Fibroblast of skin of scalp (primary cell): Measurements from ENCODE around the gene CXCR6.

ENCODE experiments used
- DNase-seq: peaks from one replicate; pipeline ENCODE4 v3.0.0-alpha.2; 2013

The CXCR6 gene

GRCh38 chr3:45922950-45923590 is 20.2 kb upstream of the CXCR6 start:
- DNase-seq, result no peak

GRCh38 chr3:45923755-45924154 is 19.5 kb upstream of the CXCR6 start:
- peak; percentile 46 for DNase-seq

- peak; percentile 58 for DNase-seq
Measured at GRCh38 chr3:45927881-45928280, 15.4 kb upstream of the CXCR6 start.

GRCh38 chr3:45929042-45929679 is 14.1 kb upstream of the CXCR6 start:
- DNase-seq, result peak; percentile 38

GRCh38 chr3:45931496-45931895 is 11.8 kb upstream of the CXCR6 start:
- DNase-seq, result no peak

DNA sequence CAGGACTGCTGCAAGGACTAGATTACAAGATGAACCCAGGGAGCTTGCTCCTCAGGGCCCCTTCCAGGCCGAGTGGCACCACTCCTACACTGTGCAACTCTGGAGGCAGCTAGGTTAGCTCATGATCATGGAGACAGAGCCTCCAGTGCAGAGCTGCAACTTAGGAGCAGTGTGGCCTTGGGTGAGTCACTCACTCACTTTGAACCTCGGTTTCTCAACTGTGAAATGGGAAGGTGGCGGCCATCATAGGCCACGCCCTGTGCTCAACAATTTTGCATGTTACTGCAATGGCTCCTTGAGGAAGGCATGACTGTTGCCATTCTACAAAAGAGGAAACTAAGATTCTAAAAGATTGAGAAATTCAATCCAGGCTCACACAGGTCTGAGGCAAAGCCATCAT is 11.2 kb upstream of the CXCR6 start:
- DNase-seq, result no peak

- DNase-seq, result no peak
Measured at GRCh38 chr3:45933591-45933990, 9.7 kb upstream of the CXCR6 start.

DNA sequence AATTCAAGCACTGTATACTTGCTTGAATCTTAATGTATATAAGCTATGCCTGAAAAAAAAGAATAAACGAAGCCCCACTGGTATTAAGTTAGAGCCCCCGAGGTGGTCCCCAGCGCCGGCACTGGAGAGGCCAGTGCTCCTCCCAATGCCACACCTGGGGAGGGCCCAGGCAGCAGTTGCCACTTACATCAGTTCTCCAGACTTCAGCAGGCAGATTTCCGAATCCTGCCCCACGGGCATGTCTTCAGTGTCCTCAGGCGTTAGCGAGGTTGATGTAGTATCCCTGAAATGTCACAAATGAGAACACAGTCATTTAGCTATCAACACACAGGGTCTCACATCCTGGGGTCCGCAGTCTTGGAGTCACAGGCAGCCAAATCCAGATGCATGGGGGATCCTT is 7.0 kb upstream of the CXCR6 start:
- no peak for DNase-seq

DNA sequence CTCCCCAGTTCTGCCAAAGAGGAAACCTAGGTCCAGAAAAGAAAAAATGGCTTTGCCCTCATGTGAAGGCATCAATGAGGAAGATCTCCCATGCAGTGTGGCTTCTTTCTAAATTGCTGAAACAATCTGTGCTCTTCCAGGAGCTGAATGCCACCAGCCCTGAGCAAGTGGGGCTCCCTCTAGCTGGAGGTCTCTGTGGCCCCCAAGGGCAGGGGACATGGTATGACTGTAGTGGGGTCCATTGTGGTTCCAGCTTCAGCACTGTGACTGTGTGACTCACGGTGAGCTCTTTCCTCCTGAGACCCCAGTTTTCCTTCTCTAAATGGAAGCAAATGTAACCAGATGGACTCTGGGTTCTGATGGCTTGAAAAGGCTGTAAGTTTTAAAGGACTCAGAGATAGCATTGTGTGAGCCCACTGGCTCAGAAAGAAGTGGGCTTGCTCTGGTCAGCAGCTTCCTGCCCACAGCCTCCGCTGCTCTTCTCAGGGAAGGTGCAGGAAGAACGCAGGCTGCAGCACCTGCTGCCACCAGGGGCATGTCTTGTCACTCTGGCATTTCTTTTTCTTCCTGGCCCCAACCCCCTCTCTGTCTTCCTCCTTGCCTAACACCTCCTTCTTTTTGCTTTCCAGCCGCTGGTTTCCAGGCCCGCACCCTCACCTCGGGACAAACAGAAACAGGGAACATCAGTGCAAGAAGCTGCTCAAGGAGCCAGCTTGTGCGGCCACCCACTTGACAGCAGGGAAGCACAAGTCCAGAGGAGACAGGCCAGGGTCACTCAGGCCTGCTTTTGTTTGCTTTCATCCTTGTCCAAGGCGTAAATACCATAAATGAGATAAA is 5.8 kb upstream of the CXCR6 start:
- no peak for DNase-seq

- DNase-seq, result no peak
Measured at GRCh38 chr3:45938043-45938435, 5.2 kb upstream of the CXCR6 start.

DNA sequence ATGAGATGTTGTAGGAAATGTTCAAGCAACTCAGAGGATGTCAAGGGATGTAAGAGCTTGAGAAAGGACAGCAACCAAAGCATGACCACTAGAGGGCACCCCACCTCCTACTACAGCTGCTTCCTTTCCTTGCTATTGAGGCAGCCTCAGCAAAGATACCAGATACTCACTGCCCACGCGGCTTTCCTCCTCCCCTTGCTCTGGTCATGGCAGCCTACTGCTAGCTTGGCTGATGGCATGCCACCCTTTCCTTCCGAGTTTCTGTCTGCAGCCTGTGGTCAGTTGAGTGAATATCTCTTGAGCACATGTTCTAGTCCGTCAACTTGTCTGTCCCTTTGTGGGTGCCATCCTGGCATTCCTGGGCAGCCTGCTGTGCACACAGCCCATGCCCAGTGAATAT is 4.4 kb upstream of the CXCR6 start:
- peak; percentile 85 for DNase-seq

GRCh38 chr3:45939341-45939771 is 3.9 kb upstream of the CXCR6 start:
- DNase-seq, result no peak

DNA sequence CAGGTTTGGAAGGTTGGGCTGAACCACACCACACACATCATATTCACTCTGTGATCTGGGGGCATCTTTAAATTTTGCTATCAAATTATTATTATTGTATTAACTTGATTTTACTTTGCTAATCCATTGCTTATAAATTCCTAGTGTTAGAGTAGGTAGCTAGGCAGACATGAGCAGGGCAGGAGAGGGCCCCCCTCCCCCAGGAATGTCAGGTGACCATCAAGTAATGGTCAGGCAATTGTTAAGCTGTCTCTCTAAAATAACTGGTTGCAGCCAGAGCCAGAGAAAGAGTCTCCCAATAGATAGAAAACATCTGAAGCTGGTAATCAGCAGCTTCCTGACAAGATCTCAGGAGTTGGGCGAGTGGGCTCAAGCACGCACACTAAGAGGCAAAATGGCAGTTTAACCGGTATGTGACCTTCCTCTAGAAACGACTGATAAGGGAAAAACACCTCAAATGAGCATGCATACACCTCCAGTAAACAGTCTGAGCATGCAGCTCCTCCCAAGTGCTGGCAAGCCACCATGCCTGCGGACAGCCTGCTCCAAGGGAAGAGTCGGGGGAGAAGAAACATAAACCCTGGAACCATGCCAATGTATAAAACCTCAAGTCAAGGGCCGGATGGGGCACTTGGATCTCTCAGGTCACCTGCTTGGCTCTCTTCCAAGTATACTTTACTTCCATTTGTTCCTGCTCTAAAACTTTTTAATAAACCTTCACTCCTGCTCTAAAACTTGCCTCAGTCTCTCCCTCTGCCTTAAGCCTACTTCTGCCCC is 3.1 kb upstream of the CXCR6 start:
- no peak for DNase-seq

GRCh38 chr3:45940781-45941365 is 2.4 kb upstream of the CXCR6 start:
- DNase-seq, result no peak

GRCh38 chr3:45942051-45942825 is 1.0 kb upstream of the CXCR6 start:
- no peak for DNase-seq

DNA sequence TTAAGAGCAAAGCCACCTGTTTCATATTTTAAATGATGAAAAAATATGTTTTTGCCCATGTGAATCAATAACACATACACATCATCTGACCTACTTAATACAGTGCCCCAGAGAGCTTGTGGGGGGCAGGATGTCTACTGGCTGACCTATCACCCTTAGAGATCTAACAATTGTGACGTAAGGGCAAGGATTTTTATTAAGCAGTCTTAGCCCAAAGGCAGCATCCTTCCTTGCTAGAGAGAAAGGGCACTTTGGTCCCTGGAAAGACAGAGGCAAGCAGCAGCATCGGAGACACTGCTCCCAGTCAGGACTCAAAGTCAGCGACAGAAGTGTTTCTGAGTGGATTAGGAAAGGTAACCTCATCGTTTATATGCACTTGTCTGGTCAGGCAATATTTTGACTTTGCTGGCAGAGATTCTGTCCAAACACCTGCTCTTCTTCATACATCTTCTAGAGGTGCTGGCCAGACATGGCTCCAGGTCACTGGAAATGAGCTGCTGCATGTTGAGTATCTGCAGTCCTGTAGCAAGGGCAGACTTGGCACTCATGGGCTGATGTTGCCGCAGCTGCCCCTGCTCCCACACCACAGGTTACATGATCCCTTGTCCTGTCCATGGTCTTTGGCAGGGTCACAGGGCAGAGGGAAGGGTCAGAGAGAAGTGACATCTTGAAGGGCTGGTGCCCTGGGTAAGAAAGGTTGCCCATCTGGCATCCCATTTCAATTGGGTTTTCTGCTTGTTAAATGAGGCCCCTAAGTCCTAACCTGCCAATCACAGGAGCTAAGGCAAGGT is 1.8 kb downstream of the CXCR6 start:
- no peak for DNase-seq

DNA sequence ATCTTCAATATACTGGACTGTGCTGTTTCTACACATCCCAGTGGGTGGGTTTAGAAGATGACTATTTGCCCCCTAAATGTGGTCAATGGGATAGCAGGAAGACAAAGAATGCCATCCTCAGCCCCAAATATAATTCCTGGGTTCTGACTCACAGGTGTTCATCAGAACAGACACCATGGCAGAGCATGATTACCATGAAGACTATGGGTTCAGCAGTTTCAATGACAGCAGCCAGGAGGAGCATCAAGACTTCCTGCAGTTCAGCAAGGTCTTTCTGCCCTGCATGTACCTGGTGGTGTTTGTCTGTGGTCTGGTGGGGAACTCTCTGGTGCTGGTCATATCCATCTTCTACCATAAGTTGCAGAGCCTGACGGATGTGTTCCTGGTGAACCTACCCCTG is 3.0 kb downstream of the CXCR6 start:
- DNase-seq, result peak; percentile 19

DNA sequence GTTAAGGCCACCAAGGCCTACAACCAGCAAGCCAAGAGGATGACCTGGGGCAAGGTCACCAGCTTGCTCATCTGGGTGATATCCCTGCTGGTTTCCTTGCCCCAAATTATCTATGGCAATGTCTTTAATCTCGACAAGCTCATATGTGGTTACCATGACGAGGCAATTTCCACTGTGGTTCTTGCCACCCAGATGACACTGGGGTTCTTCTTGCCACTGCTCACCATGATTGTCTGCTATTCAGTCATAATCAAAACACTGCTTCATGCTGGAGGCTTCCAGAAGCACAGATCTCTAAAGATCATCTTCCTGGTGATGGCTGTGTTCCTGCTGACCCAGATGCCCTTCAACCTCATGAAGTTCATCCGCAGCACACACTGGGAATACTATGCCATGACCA is 3.6 kb downstream of the CXCR6 start:
- no peak for DNase-seq

GRCh38 chr3:45947361-45947760 is 4.1 kb downstream of the CXCR6 start:
- DNase-seq, result peak; percentile 33

DNA sequence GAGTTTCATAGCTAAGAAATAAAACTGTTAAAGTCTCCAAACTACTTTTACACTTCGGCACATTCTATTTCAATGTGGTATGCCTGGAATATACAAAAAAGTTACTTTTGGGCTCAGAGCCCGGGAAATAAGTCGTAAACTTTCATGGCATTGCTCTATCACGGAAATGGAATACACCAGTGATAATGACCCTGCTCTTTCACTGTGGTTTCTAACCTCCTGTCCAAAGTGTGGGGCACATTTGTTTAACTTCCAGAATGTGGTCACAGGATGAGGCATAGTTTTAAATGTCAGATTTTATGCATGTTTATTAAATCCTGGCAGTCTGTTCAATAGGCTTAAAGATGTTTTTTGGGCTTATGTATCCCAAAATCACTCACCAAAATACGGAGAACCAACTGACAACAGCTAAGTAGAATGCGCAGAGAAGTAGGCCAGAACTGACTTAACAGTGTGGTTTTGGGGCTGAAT is 5.1 kb downstream of the CXCR6 start:
- DNase-seq, result peak; percentile 54

- DNase-seq, result no peak
Measured at GRCh38 chr3:45948881-45949280, 5.6 kb downstream of the CXCR6 start.
